SK-N-SH treated with all-trans-retinoic acid at 6 μM for 48 hours (cell line): Measurements from ENCODE around the gene DLG2.

Experiments
- ATAC-seq: fragments of 200-7000 bp; cut with Tn5 transposase; 3 replicates; pipeline ENCODE4 v1.9.1; 2020; ENCODE audit warnings: mild to moderate bottlenecking, moderate library complexity
- ARNTL ChIP-seq: fragments of 450-650 bp; formaldehyde crosslinking; IDR thresholded peaks from 2 replicates; pipeline ENCODE4 v1.5.0; 2020; ENCODE audit warnings: low read depth, mild to moderate bottlenecking, moderate library complexity, borderline replicate concordance
- BACH2 ChIP-seq: fragments of 250-450 bp; sonication (Bioruptor Pico); IDR thresholded peaks from 2 replicates; pipeline ENCODE4 v1.9.0; 2021; ENCODE audit warnings: mild to moderate bottlenecking, borderline replicate concordance
- CSDC2 ChIP-seq: fragments of 250-450 bp; sonication (Bioruptor Pico); IDR thresholded peaks from 2 replicates; pipeline ENCODE4 v1.5.0; 2020; ENCODE audit warnings: mild to moderate bottlenecking, moderate library complexity
- ESRRG ChIP-seq: fragments of 250-450 bp; sonication (Bioruptor Pico); IDR thresholded peaks from 2 replicates; pipeline ENCODE4 v1.6.1; 2021; ENCODE audit warnings: mild to moderate bottlenecking
- GLIS3 ChIP-seq: fragments of 250-450 bp; sonication (Bioruptor Pico); IDR thresholded peaks from 2 replicates; pipeline ENCODE4 v1.5.0; 2020; ENCODE audit warnings: mild to moderate bottlenecking, moderate library complexity
- ISL1 ChIP-seq: fragments of 250-450 bp; sonication (Bioruptor Pico); IDR thresholded peaks from 2 replicates; pipeline ENCODE4 v2.1.2; 2022; ENCODE audit warnings: mild to moderate bottlenecking, moderate library complexity
- POU6F1 ChIP-seq: fragments of 250-450 bp; sonication (Bioruptor Pico); IDR thresholded peaks from 2 replicates; pipeline ENCODE4 v1.8.0; 2021; ENCODE audit warnings: low read depth, mild to moderate bottlenecking, moderate library complexity, borderline replicate concordance
- PPARA ChIP-seq: fragments of 250-450 bp; sonication (Bioruptor Pico); IDR thresholded peaks from 2 replicates; pipeline ENCODE4 v1.5.0; 2020; ENCODE audit warnings: mild to moderate bottlenecking, borderline replicate concordance
- SNAI2 ChIP-seq: fragments of 250-450 bp; sonication (Bioruptor Pico); IDR thresholded peaks from 2 replicates; pipeline ENCODE4 v1.5.0; 2020; ENCODE audit warnings: mild to moderate bottlenecking, moderate library complexity
- TCF4 ChIP-seq: fragments of 250-450 bp; sonication (Bioruptor Pico); IDR thresholded peaks from 2 replicates; pipeline ENCODE4 v1.8.0; 2021; ENCODE audit warnings: mild to moderate bottlenecking, moderate library complexity, borderline replicate concordance
- TSHZ2 ChIP-seq: fragments of 250-450 bp; sonication (Bioruptor Pico); IDR thresholded peaks from 2 replicates; pipeline ENCODE4 v1.5.0; 2020; ENCODE audit warnings: mild to moderate bottlenecking, moderate library complexity
- ZC3H10 ChIP-seq: fragments of 250-450 bp; sonication (Bioruptor Pico); IDR thresholded peaks from 2 replicates; pipeline ENCODE4 v1.5.1; 2021; ENCODE audit warnings: mild to moderate bottlenecking, moderate library complexity
- ZFP3 ChIP-seq: fragments of 250-450 bp; sonication (Bioruptor Pico); IDR thresholded peaks from 2 replicates; pipeline ENCODE4 v1.5.0; 2020; ENCODE audit warnings: mild to moderate bottlenecking, moderate library complexity
- ZNF565 ChIP-seq: fragments of 450-650 bp; formaldehyde crosslinking; conservative IDR thresholded peaks from 2 replicates; pipeline ENCODE4 v1.5.0; 2020; ENCODE audit warnings: low read depth, mild to moderate bottlenecking, moderate library complexity
- ZNF8 ChIP-seq: fragments of 450-650 bp; formaldehyde crosslinking; IDR thresholded peaks from 2 replicates; pipeline ENCODE4 v1.5.0; 2020; ENCODE audit warnings: mild to moderate bottlenecking, moderate library complexity
- TF ChIP-seq, protein P1 (sequence below): fragments of 250-450 bp; sonication (Bioruptor Pico); IDR thresholded peaks from 2 replicates; pipeline ENCODE4 v1.5.1; 2021; ENCODE audit warnings: mild to moderate bottlenecking, moderate library complexity
- TF ChIP-seq, protein P2 (sequence below): fragments of 250-450 bp; sonication (Bioruptor Pico); IDR thresholded peaks from 2 replicates; pipeline ENCODE4 v1.8.0; 2020; ENCODE audit warnings: mild to moderate bottlenecking, moderate library complexity, borderline replicate concordance

Gene DLG2

DNA sequence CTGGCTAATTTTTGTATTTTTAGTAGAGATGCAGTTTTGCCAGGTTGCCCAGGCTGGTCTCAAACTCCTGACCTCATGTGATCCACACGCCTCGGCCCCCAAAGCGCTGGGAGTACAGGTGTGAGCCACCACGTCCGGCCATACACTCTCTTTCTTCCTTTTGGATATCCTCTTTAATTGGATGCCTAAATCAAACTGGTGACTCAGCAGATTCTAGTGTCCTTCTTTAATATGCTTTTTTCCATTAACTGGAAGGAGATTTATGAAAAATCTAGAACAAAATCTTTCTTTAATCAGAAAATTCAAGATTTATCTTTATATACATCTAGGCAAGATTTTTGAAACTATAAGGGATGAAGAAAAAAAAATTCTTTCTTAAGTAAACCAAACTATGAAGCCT is 1371.7 kb downstream of the DLG2 start:
- TF ChIP-seq, protein P1, sequence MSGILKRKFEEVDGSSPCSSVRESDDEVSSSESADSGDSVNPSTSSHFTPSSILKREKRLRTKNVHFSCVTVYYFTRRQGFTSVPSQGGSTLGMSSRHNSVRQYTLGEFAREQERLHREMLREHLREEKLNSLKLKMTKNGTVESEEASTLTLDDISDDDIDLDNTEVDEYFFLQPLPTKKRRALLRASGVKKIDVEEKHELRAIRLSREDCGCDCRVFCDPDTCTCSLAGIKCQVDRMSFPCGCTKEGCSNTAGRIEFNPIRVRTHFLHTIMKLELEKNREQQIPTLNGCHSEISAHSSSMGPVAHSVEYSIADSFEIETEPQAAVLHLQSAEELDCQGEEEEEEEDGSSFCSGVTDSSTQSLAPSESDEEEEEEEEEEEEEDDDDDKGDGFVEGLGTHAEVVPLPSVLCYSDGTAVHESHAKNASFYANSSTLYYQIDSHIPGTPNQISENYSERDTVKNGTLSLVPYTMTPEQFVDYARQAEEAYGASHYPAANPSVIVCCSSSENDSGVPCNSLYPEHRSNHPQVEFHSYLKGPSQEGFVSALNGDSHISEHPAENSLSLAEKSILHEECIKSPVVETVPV (CRISPR knock-in tag), result no peak
- TF ChIP-seq ESRRG (CRISPR knock-in tag), result no peak
- no peak for TF ChIP-seq ARNTL (CRISPR knock-in tag)
- no peak for TF ChIP-seq BACH2
- TF ChIP-seq, protein P2, sequence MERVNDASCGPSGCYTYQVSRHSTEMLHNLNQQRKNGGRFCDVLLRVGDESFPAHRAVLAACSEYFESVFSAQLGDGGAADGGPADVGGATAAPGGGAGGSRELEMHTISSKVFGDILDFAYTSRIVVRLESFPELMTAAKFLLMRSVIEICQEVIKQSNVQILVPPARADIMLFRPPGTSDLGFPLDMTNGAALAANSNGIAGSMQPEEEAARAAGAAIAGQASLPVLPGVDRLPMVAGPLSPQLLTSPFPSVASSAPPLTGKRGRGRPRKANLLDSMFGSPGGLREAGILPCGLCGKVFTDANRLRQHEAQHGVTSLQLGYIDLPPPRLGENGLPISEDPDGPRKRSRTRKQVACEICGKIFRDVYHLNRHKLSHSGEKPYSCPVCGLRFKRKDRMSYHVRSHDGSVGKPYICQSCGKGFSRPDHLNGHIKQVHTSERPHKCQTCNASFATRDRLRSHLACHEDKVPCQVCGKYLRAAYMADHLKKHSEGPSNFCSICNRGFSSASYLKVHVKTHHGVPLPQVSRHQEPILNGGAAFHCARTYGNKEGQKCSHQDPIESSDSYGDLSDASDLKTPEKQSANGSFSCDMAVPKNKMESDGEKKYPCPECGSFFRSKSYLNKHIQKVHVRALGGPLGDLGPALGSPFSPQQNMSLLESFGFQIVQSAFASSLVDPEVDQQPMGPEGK (CRISPR knock-in tag), result no peak
- TF ChIP-seq TCF4, result no peak
- TF ChIP-seq SNAI2, result no peak
- no peak for TF ChIP-seq ZFP3 (CRISPR knock-in tag)
- TF ChIP-seq GLIS3 (CRISPR knock-in tag), result no peak
- TF ChIP-seq CSDC2 (CRISPR knock-in tag), result no peak
- TF ChIP-seq POU6F1 (CRISPR knock-in tag), result no peak
- TF ChIP-seq, all 23 proteins: peak for 0
- ATAC-seq, result no peak

- TF ChIP-seq TSHZ2 (CRISPR knock-in tag), result no peak
- no peak for TF ChIP-seq ZFP3 (CRISPR knock-in tag)
- TF ChIP-seq PPARA (CRISPR knock-in tag), result no peak
- TF ChIP-seq BACH2, result no peak
- no peak for TF ChIP-seq ZC3H10 (CRISPR knock-in tag)
- no peak for TF ChIP-seq ZNF565 (CRISPR knock-in tag)
- no peak for TF ChIP-seq SNAI2
- TF ChIP-seq CSDC2 (CRISPR knock-in tag), result no peak
- TF ChIP-seq, protein P1 (CRISPR knock-in tag), result no peak
- no peak for TF ChIP-seq ISL1 (CRISPR knock-in tag)
- no peak for TF ChIP-seq ZNF8
- no peak for ATAC-seq
Observed at GRCh38 chr11:84250834-84251613, 1376.1 kb downstream of the DLG2 start.

DNA sequence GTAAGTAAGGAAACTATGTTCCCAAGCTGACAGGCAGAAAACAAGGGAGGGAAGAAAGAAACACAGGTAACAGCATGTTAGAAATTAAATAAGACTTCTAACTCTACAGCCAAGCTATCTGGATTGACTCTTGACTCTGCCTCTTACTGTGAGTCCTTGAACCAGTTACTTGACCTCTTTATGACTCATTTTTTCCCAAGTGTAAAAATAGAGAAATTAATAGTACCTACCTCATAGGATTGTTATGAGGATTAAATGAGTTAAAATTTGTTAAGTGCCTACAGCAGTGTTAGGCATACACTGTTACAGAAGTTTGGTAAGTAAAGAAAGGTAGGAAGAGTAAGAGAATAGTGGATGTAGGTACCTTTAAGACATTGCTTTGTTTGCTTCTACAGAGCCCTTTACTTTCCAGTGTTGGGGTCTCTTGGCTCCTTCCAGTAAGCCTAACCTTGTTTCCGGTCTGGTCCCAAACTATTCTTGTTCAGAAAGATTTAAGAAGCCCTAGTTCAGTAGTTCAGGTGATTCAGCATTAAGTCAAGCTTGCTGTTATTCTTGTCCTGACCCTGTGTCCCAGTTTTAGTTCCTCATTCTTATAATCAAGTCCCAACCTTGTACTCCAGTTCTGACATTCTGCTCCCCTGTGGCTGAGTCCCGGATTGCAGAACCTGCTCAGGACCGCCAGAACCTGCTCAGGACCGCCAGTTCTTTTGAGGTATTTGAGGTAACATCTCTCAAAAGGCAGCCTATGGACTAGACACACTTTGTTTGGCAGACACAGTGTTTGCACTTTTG is 1377.6 kb downstream of the DLG2 start:
- ATAC-seq, result no peak; the same call in 2 of the 3 replicates
- TF ChIP-seq BACH2, result no peak
- TF ChIP-seq, all 23 proteins: peak for 0
